SH-SY5Y (cell line): ENCODE data around the gene MLLT3.

Source experiments
- GATA2 ChIP-seq: IDR thresholded peaks from 2 replicates; pipeline ENCODE4 v1.6.1; 2011; ENCODE audit warnings: mild to moderate bottlenecking, low read depth, low read length
- GATA3 ChIP-seq: IDR thresholded peaks from 2 replicates; pipeline ENCODE4 v1.6.1; 2011; ENCODE audit warnings: low read depth, mild to moderate bottlenecking, low read length, moderate library complexity

GRCh38 chr9:20538956-20539355, 83.3 kb downstream of the MLLT3 start:
- no peak for TF ChIP-seq GATA2
- no peak for TF ChIP-seq GATA3
